GM18873 (cell line): ENCODE results near the gene TNFAIP8L3.

Experiments used
- ATAC-seq: cut with Tn5 transposase; IDR thresholded peaks from one replicate; pipeline ENCODE4 v1.9.1; 2021; ENCODE audit warnings: mild to moderate bottlenecking, moderate library complexity, moderate number of reproducible peaks; ENCODE audit not compliant: unreplicated experiment, low FRiP score

The TNFAIP8L3 gene

GRCh38 chr15:51092480-51093040 is 2.1 kb downstream of the TNFAIP8L3 start:
- ATAC-seq, result no peak

GRCh38 chr15:51090753-51091152 is 4.0 kb downstream of the TNFAIP8L3 start:
- no peak for ATAC-seq

GRCh38 chr15:51089699-51090453 is 4.8 kb downstream of the TNFAIP8L3 start:
- ATAC-seq, result no peak

GRCh38 chr15:51089041-51089440 is 5.7 kb downstream of the TNFAIP8L3 start:
- no peak for ATAC-seq

- no peak for ATAC-seq
Observed at GRCh38 chr15:51088585-51088984, 6.1 kb downstream of the TNFAIP8L3 start.

GRCh38 chr15:51087513-51087912 is 7.2 kb downstream of the TNFAIP8L3 start:
- ATAC-seq, result no peak

- no peak for ATAC-seq
Observed at GRCh38 chr15:51086409-51086808, 8.3 kb downstream of the TNFAIP8L3 start.

GRCh38 chr15:51085764-51086163 is 8.9 kb downstream of the TNFAIP8L3 start:
- no peak for ATAC-seq

- no peak for ATAC-seq
Observed at GRCh38 chr15:51083641-51084166, 11.0 kb downstream of the TNFAIP8L3 start.

GRCh38 chr15:51082246-51082645 is 12.5 kb downstream of the TNFAIP8L3 start:
- no peak for ATAC-seq

GRCh38 chr15:51080286-51080685 is 14.4 kb downstream of the TNFAIP8L3 start:
- no peak for ATAC-seq

- no peak for ATAC-seq
Observed at GRCh38 chr15:51079226-51079625, 15.5 kb downstream of the TNFAIP8L3 start.

GRCh38 chr15:51077221-51078153 is 17.2 kb downstream of the TNFAIP8L3 start:
- no peak for ATAC-seq

GRCh38 chr15:51076524-51077220 is 18.0 kb downstream of the TNFAIP8L3 start:
- ATAC-seq, result no peak

- ATAC-seq, result no peak
Observed at GRCh38 chr15:51075826-51076523, 18.7 kb downstream of the TNFAIP8L3 start.

- no peak for ATAC-seq
Observed at GRCh38 chr15:51075364-51075763, 19.3 kb downstream of the TNFAIP8L3 start.

GRCh38 chr15:51074926-51075325 is 19.8 kb downstream of the TNFAIP8L3 start:
- no peak for ATAC-seq

- ATAC-seq, result no peak
Observed at GRCh38 chr15:51071578-51071977, 23.1 kb downstream of the TNFAIP8L3 start.

- ATAC-seq, result no peak
Observed at GRCh38 chr15:51069983-51070382, 24.7 kb downstream of the TNFAIP8L3 start.

- no peak for ATAC-seq
Observed at GRCh38 chr15:51067510-51067909, 27.2 kb downstream of the TNFAIP8L3 start.
